Measurements from ENCODE around the gene NTN4.

The NTN4 gene

GRCh38 chr12:95613021-95613420 lies 177.5 kb downstream of the NTN4 start:
- no peak overlapping the region for H3K4me3 ChIP-seq (ENCODE audit: control insufficient read depth, low read depth, low read length)

GRCh38 chr12:95611676-95612309 lies 178.8 kb downstream of the NTN4 start:
- no peak for DNase-seq (ENCODE audit: low read depth)
- no peak for TF ChIP-seq CTCF (conservative IDR thresholded peaks at IDR 0.05; ENCODE audit: control insufficient read depth, insufficient read depth, low read depth, low read length)

More at GRCh38 chr12:95613021-95613420, 177.5 kb downstream of the NTN4 start:
- DNase-seq (ENCODE audit: low read depth): no peak
- TF ChIP-seq CTCF (conservative IDR thresholded peaks at IDR 0.05; ENCODE audit: control insufficient read depth, insufficient read depth, low read depth, low read length): no peak

GRCh38 chr12:95608252-95609033 lies 182.1 kb downstream of the NTN4 start:
- peak; percentile 75 for DNase-seq (ENCODE audit: low read depth)
- no peak for TF ChIP-seq CTCF (conservative IDR thresholded peaks at IDR 0.05; ENCODE audit: control insufficient read depth, insufficient read depth, low read depth, low read length)
- no peak overlapping the region for H3K4me3 ChIP-seq (ENCODE audit: control insufficient read depth, low read depth, low read length)

More at GRCh38 chr12:95611676-95612309, 178.8 kb downstream of the NTN4 start:
- no peak overlapping the region for H3K4me3 ChIP-seq (ENCODE audit: control insufficient read depth, low read depth, low read length)
